Endometrium (tissue), 2 donors: ENCODE results near the gene PCSK9.

Experiments
- FAIRE-seq: peaks from 2 replicates; lab custom pipeline; 2012; peaks lifted over from hg19 to GRCh38; lab: Jason Lieb, UNC
- donor health status: control.
- donor health status: control.

Gene PCSK9

GRCh38 chr1:55044617-55045397 is 5.5 kb downstream of the PCSK9 start:
- FAIRE-seq: no peak

DNA sequence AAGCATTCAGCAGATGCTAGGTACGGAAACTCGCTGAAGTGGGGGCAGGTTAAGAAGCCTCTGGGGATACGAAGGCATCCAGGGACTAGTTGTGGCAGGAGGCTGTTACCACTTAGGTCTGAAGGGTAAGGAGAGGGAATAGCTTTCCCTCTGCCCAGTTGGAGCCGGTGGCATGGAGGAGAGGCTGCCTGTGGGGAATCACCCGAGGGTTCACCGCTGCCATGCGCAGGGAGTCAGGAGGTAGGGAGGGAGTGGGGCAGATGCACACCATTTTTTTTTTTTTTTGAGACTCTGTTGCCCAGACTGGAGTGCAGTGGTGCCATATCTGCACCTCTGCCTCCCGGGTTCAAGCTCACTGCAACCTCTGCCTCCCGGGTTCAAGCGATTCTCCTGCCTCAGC is 6.1 kb downstream of the PCSK9 start:
- FAIRE-seq: no peak

DNA sequence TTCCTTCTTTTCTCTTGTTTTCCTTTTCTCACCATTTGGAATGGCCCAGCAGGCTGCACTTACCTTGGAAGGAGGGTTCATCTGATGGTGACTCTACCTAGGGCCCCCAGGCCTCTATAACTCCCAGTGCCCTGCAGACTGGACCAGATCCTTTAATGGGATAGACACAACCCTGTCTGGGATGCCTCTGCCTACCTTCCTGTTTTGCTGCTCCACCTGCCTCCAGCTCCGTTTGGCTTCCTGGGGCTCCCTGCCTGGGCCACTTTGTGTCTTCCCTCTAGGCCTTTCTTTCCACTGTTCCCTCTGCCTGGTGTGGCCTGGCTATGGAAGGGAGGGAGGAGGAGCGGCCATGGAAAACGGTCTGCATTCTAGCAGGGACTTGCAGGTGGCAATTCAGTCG is 7.5 kb downstream of the PCSK9 start:
- FAIRE-seq: no peak

- no peak for FAIRE-seq
Observed at GRCh38 chr1:55047611-55048010, 8.3 kb downstream of the PCSK9 start.

DNA sequence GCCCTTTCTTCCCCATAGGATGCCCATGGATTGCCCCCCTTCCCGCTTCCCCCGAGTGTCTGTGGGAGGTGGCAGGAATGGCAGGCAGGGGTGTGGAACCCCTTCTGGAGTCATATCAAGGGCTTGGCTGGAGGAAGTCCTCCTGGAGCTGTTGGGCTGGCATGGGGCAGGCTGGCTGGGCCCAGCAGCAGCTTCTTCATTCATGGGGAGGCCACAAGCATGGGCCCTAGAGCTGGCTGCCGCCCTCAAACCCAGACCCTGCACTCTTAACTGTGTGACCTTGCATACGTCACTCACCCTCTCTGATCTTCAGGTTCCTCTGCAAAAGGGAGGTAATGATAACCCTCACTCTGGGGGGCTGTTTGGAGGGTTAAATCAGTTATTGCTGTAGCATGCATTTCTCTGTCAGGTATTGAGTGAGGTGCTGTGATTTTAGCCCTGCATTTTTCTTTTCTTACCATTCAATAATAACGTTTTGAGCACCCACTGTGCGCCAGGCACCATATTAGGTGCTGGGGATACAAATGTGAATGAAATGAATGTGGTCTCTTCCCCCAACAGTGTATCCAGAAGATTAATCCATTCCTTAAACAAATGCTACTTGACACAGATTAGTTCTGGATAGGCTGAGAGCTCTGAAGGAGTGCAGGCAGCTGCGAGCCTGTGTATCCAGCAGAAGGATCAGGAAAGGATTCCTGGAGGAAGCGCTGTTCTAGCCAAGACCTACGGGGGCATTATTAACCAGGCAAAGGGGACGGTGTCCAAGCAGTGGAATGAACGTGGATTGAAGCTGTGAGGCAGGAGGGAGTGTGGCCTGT is 9.3 kb downstream of the PCSK9 start:
- no peak for FAIRE-seq

GRCh38 chr1:55049271-55049913 is 10.0 kb downstream of the PCSK9 start:
- no peak for FAIRE-seq

GRCh38 chr1:55049914-55050278 is 10.5 kb downstream of the PCSK9 start:
- no peak for FAIRE-seq

- FAIRE-seq: no peak
Observed at GRCh38 chr1:55050283-55050682, 10.9 kb downstream of the PCSK9 start.

DNA sequence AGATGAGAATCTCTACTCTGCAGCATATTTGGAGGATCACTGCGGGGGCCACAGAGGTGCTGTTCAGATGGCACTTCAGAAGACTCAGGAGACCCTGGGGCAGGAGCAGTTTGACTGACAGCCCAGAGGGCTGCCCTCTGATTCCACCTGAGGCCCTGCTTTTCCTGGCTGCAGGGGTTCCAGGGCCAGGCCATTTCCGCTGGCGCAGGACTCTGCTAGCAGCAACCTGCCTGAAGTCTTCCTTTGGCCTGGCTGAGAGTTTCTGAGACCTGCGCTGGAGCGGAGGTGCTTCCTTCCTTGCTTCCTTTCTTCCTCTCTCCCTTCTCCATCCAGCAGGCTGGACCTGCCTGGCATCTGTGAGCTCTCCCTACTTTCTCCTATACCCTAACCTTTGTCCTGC is 11.8 kb downstream of the PCSK9 start:
- FAIRE-seq: no peak

- no peak for FAIRE-seq
Observed at GRCh38 chr1:55051621-55052020, 12.3 kb downstream of the PCSK9 start.

DNA sequence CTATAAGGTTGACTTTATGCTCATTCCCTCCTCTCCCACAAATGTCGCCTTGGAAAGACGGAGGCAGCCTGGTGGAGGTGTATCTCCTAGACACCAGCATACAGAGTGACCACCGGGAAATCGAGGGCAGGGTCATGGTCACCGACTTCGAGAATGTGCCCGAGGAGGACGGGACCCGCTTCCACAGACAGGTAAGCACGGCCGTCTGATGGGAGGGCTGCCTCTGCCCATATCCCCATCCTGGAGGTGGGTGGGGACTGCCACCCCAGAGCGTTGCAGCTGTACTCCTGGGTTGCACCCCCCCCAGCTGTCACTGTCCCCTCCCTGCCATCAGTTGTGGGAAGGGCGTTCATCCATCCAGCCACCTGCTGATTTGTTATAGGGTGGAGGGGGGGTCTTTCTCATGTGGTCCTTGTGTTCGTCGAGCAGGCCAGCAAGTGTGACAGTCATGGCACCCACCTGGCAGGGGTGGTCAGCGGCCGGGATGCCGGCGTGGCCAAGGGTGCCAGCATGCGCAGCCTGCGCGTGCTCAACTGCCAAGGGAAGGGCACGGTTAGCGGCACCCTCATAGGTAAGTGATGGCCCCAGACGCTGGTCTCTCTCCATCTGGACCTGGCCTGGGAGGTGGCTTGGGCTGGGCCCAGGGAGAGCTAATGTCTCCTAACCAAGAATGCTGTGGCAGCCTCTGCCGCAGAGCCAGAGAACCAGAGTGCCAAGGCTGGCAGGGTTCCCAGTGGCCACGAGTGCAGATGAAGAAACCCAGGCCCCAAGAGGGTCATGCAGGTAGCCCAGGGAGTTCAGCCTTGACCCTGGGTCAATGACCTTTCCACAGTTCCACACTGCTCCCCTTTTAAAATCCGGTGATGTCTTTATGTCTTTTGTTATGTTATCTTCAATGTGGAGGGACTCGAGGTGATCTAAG is 13.1 kb downstream of the PCSK9 start:
- no peak for FAIRE-seq

GRCh38 chr1:55053265-55053954 is 14.1 kb downstream of the PCSK9 start:
- FAIRE-seq: no peak

DNA sequence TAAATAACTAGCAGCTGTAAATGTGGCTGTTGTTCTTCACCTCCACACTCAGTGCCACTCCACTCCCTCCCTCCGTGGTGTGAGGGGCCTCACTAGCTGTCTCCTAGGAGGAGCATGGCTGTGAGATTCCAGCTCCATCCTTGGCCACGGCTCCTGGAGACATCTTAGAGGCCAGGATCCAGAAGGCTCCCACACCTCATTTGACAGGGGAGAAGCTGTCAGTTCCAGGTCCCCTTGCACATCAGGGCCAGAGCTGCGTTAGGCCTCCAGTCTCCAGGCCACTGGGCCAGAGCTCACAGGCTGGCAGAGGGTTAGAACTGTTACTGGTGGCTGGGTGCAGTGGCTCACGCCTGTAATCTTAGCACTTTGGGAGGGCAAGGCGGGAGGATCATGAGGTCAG is 15.0 kb downstream of the PCSK9 start:
- FAIRE-seq: no peak

DNA sequence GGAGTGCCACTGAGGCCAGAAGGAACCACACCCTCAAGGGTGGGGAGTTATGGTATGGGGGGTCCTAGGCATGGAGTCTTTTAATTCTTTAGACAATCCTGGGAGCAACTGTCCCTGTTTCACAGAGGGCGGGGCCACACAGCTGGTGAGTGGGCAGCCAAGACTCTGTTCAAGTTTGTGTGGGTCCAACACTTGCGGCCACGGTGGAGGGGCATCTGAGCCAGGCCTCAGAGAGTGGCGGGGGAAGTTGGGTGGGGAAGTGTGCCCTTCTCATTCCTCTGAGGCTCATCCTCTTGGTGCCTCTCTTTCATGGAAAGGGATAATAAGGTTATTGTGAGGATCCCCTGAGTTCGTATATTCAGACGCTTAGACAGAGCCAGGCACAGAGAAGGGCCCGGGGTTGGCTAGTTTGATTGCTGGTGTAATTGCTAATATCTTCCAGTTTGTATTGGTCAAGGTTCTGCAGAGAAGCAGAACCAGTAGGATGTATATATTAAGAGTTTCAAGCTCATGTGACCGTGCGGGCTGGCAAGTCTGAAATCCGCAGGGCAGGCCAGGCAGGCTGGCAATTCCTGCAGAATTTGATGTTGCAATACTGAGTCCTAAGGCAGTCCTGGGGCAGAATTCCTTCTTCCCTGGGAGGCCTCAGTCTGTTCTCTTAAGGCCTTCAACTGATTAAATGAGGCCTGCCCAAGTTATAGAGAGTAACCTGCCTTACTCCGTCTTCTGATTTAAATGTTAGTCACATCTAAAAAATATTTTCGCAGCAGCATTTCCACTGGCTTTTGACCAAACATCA is 15.9 kb downstream of the PCSK9 start:
- FAIRE-seq: no peak

GRCh38 chr1:55055951-55056631 is 16.7 kb downstream of the PCSK9 start:
- no peak for FAIRE-seq

DNA sequence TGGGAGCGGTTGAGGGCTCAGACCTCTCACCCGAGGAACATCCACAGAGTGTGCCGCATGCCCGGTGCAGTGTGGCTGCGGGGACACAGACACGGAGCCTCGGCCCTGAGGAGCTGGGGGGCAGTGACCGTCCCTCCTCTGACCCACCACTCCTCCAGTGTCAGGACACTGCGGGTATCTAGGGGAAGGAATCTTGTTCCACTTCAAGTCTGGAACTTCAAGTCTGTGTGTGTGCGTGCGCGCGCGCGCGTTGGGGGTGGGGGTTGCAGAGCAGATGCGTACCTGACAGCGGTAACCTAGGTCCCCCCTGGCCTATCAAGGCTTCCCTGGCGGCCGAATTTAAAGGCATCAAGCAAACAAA is 17.3 kb downstream of the PCSK9 start:
- FAIRE-seq: no peak

GRCh38 chr1:55057270-55057955 is 18.1 kb downstream of the PCSK9 start:
- FAIRE-seq: no peak

GRCh38 chr1:55057956-55058298 is 18.6 kb downstream of the PCSK9 start:
- FAIRE-seq: no peak

DNA sequence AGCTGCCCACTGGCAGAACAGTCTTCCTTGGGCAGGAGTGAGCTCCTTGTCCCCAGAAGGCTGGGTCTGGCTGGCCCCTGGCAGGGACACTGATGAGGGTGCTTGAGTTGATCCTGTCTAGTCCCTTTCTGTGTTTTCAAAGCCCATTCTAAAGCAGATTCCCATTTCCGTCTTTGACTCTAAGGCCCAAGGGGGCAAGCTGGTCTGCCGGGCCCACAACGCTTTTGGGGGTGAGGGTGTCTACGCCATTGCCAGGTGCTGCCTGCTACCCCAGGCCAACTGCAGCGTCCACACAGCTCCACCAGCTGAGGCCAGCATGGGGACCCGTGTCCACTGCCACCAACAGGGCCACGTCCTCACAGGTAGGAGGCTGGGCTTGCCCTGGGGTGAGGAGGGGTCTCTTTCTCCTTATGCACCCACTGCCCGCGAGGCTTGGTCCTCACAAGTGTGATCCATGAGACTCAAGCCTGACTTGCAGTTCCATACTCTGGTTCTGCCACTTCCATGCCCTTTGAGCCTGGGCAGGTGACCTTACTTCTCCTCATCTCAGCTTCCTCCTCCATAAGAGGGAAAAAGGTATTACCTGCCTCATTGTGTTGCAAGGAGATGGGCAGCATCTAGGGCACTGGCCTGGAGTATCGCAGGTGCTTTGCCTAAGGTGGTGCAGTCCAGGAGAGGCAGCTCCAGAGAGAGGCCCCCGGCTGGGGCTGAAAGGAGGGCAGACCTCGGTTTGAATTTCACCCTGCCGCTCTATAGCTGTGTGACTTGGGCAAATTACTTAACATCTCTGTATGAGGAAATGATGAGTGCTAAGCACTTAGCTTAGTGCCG is 20.2 kb downstream of the PCSK9 start:
- FAIRE-seq: no peak
